K562 (cell line): ENCODE measurements around the gene ANKRD33. TPM values are rescaled to one million over a fixed set of nuclear protein-coding genes. Genes with fewer than 3 reads are reported as not detected.

Experiments used
- ELF1 ChIP-seq: fragments of 200-800 bp; sonication (Bioruptor generic); IDR thresholded peaks from 2 replicates; pipeline ENCODE4 v1.6.1; 2016; ENCODE audit warnings: missing genetic modification characterization, missing compliant biosample characterization
- FOXA3 ChIP-seq, 2 experiments: fragments of 450-650 bp in 1 of 2; sonication (generic) in 1 of 2; formaldehyde crosslinking; IDR thresholded peaks in 1 of 2; conservative IDR thresholded peaks in 1 of 2; 2 replicates each; pipeline versions ENCODE4 v1.4.0 to v1.8.0; 2020 to 2022; ENCODE audit warnings: mild to moderate bottlenecking in 2 of 2, missing genetic modification reagents in 1 of 2
- HMGXB4 ChIP-seq: sonication (generic); formaldehyde crosslinking; IDR thresholded peaks from 2 replicates; pipeline ENCODE4 v1.8.1; 2023; ENCODE audit warnings: mild to moderate bottlenecking, missing genetic modification reagents
- KDM4B ChIP-seq, 2 experiments: fragments of 450-650 bp in 1 of 2; sonication (generic) in 1 of 2; IDR thresholded peaks; 2 replicates each; pipeline ENCODE4 v1.6.1; 2016 to 2017; ENCODE audit warnings: borderline replicate concordance in 2 of 2, antibody characterized with exemption in 1 of 2, low read depth in 1 of 2, mild to moderate bottlenecking in 1 of 2
- MAFK ChIP-seq: IDR thresholded peaks from 2 replicates; pipeline ENCODE4 v1.6.1; 2011; ENCODE audit warnings: low read length, improper control_type of control experiment
- MED1 ChIP-seq: sonication (generic); formaldehyde crosslinking; IDR thresholded peaks from 2 replicates; pipeline ENCODE4 v1.8.1; 2023; ENCODE audit warnings: missing genetic modification reagents, borderline replicate concordance
- MTA2 ChIP-seq: fragments of 450-650 bp; IDR thresholded peaks from 2 replicates; pipeline ENCODE4 v1.6.1; 2016; ENCODE audit warnings: low read depth
- SMARCA5 ChIP-seq: fragments of 450-650 bp; IDR thresholded peaks from 2 replicates; pipeline ENCODE4 v1.6.1; 2016
- TGIF2 ChIP-seq: sonication (generic); formaldehyde crosslinking; IDR thresholded peaks from 2 replicates; pipeline ENCODE4 v1.8.1; 2022; ENCODE audit warnings: mild to moderate bottlenecking, missing genetic modification reagents, moderate library complexity
- THRAP3 ChIP-seq: fragments of 450-650 bp; IDR thresholded peaks from 2 replicates; pipeline ENCODE4 v1.6.1; 2016; ENCODE audit warnings: mild to moderate bottlenecking, inconsistent platforms, borderline replicate concordance
- ZBTB40 ChIP-seq, 2 experiments: fragments of 450-650 bp in 1 of 2; sonication (generic) in 1 of 2; formaldehyde crosslinking in 1 of 2; IDR thresholded peaks; 2 replicates each; pipeline versions ENCODE4 v1.7.1 to v1.9.0; 2016 to 2022; ENCODE audit warnings: inconsistent platforms in 1 of 2, mild to moderate bottlenecking in 1 of 2, missing genetic modification reagents in 1 of 2
- ZBTB7A ChIP-seq: IDR thresholded peaks from 2 replicates; pipeline ENCODE4 v1.6.1; 2011; ENCODE audit warnings: low read depth, mild to moderate bottlenecking, low read length, moderate library complexity, borderline replicate concordance; ENCODE audit not compliant: control insufficient read depth
- ZNF398 ChIP-seq: fragments of 250-450 bp; sonication (Bioruptor Pico); IDR thresholded peaks from 2 replicates; pipeline ENCODE4 v1.8.0; 2021; ENCODE audit warnings: moderate library complexity, mild to moderate bottlenecking, inconsistent platforms
- ZZZ3 ChIP-seq: fragments of 450-650 bp; IDR thresholded peaks from 2 replicates; pipeline ENCODE4 v1.6.1; 2016; ENCODE audit warnings: antibody characterized with exemption, mild to moderate bottlenecking, moderate library complexity
- polyA plus RNA-seq, 8 experiments: library from polyadenylated mRNA; depleted of rRNA in 4 of 8; stranded (reverse) in 5 of 8; unstranded in 3 of 8; fragments of >200 nt; fragmentation: Nextera tagmentation in 2 of 8; fragmentation: Illumina TruSeq in 1 of 8; extraction: Ambion mirVana in 2 of 8; extraction: Trizol in 1 of 8; gene quantifications; 2 replicates each; pipeline versions ENCODE4 v1.2.1 to v1.2.3, GENCODE V29; 2011 to 2014; ENCODE audit warnings: inconsistent platforms in 1 of 8, missing spikeins in 1 of 8
- total RNA-seq, 7 experiments: library from RNA; depleted of rRNA in 6 of 7; stranded (reverse); fragments of >200 nt in 6 of 7; fragmentation: Illumina TruSeq in 2 of 7; extraction: Trizol in 2 of 7; gene quantifications; 2 replicates each; pipeline versions ENCODE4 v1.2.1 to v1.2.3, GENCODE V29; 2011 to 2021; ENCODE audit warnings: low replicate concordance in 1 of 7

ANKRD33 gene
- total and polyA plus RNA-seq, 9 of the 15 experiments (the other 6 are each of a cell fraction or from before 2014, with no cell fraction given): 0.04 to 0.11 (median 0.07) TPM; not detected in 4

- TF ChIP-seq MED1 (CRISPR knock-in tag) (no peak), TGIF2 (CRISPR knock-in tag) (no peak), KDM4B (IDR thresholded peaks at IDR 0.05; ENCODE audit: borderline replicate concordance in 2 of 2, low read depth in 1 of 2) (no peak), MAFK (no peak), FOXA3 (CRISPR knock-in tag; conservative IDR thresholded peaks at IDR 0.05 in 1 of 2, IDR thresholded peaks at IDR 0.05 in 1 of 2) (no peak), ZBTB40 (IDR thresholded peaks at IDR 0.05) (no peak), ZBTB40 (CRISPR knock-in tag; IDR thresholded peaks at IDR 0.05) (no peak), ZBTB7A (peak; percentile 81), MTA2 (peak; percentile 43; the same call in 1 of the 2 replicates), ZZZ3 (no peak), ELF1 (no peak), ZNF398 (CRISPR knock-in tag) (no peak), THRAP3 (no peak), SMARCA5 (no peak), HMGXB4 (CRISPR knock-in tag) (no peak)
These were observed 38.2 kb downstream of the ANKRD33 start (continued) for GRCh38 chr12:51926064-51926632.
